CD8-positive, alpha-beta memory T cell (primary cell): ENCODE measurements around the gene DCP1B. TPM values are rescaled to one million over a fixed set of nuclear protein-coding genes. Genes with fewer than 3 reads are reported as not detected.

ENCODE experiments used
- CTCF ChIA-PET: fragments of 350-600 bp; sonication (Branson Sonifier 250); formaldehyde crosslinking; loops from one replicate; lab custom pipeline; 2021; ENCODE audit warnings: antibody characterized with exemption; lab: Charles Lee
- POLR2A ChIA-PET: fragments of 350-600 bp; sonication (Branson Sonifier 250); formaldehyde crosslinking; loops from one replicate; lab custom pipeline; 2021; ENCODE audit warnings: antibody characterized with exemption; lab: Charles Lee
- DNase-seq, 5 donors: peaks; one replicate each; pipeline versions ENCODE4 v3.0.0 to v3.0.0-alpha.2; 2020 to 2022; ENCODE audit warnings: mixed read lengths in 1 of 5
- H3K27ac ChIP-seq: one replicate; pipeline ENCODE4 v1.7.0; 2013; ENCODE audit warnings: low read depth, mild to moderate bottlenecking, low read length, moderate library complexity
- H3K27me3 ChIP-seq: 2 replicates; pipeline ENCODE4 v1.7.0; 2013; ENCODE audit warnings: low read length, mild to moderate bottlenecking; ENCODE audit not compliant: insufficient read depth, poor library complexity, severe bottlenecking
- H3K36me3 ChIP-seq: 2 replicates; pipeline ENCODE4 v1.7.0; 2013; ENCODE audit warnings: mild to moderate bottlenecking, low read length, moderate library complexity; ENCODE audit not compliant: insufficient read depth
- H3K4me1 ChIP-seq: 2 replicates; pipeline ENCODE4 v1.7.0; 2013; ENCODE audit warnings: mild to moderate bottlenecking, low read length, moderate library complexity; ENCODE audit not compliant: insufficient read depth
- H3K4me3 ChIP-seq: 2 replicates; pipeline ENCODE4 v1.7.0; 2013; ENCODE audit warnings: mild to moderate bottlenecking, low read length
- H3K9me3 ChIP-seq: 2 replicates; pipeline ENCODE4 v1.7.0; 2013; ENCODE audit warnings: mild to moderate bottlenecking, low read length
- H3K27ac Mint-ChIP-seq, 8 donors: one replicate each; pipeline ENCODE4 v1.8.0; 2020 to 2021; ENCODE audit warnings: mixed read lengths in 8 of 8, mild to moderate bottlenecking in 6 of 8, inconsistent platforms in 3 of 8, moderate library complexity in 3 of 8
- H3K27me3 Mint-ChIP-seq, 2 donors: one replicate each; pipeline ENCODE4 v1.8.0; 2020 to 2021; ENCODE audit warnings: mixed read lengths in 2 of 2, mild to moderate bottlenecking in 1 of 2, moderate library complexity in 1 of 2
- H3K36me3 Mint-ChIP-seq, 3 donors: one replicate each; pipeline ENCODE4 v1.8.0; 2020 to 2021; ENCODE audit warnings: mixed read lengths in 3 of 3, inconsistent platforms in 1 of 3, mild to moderate bottlenecking in 1 of 3
- H3K4me1 Mint-ChIP-seq, 3 donors: one replicate each; pipeline ENCODE4 v1.8.0; 2020 to 2021; ENCODE audit warnings: mixed read lengths in 3 of 3, inconsistent platforms in 1 of 3, mild to moderate bottlenecking in 1 of 3
- H3K4me3 Mint-ChIP-seq, 7 donors: one replicate each; pipeline ENCODE4 v1.8.0; 2020 to 2021; ENCODE audit warnings: mixed read lengths in 7 of 7, mild to moderate bottlenecking in 6 of 7, moderate library complexity in 4 of 7, inconsistent platforms in 2 of 7
- H3K9me3 Mint-ChIP-seq, 5 donors: one replicate each; pipeline ENCODE4 v1.8.0; 2020 to 2022; ENCODE audit warnings: mixed read lengths in 5 of 5, mild to moderate bottlenecking in 3 of 5, moderate library complexity in 2 of 5, inconsistent platforms in 1 of 5
- polyA plus RNA-seq: library from polyadenylated mRNA; unstranded; fragments of 300-500 nt; fragmentation: Illumina TruSeq; gene quantifications from one replicate; pipeline ENCODE4 v1.2.3, GENCODE V29; 2021
- total RNA-seq, 2 experiments: library from RNA; stranded (reverse); gene quantifications; one replicate each; pipeline ENCODE4 v1.2.3, GENCODE V29; 2021

Gene DCP1B
- total and polyA plus RNA-seq, 3 experiments from 2014 or later = 13.9 to 26.0 (median 16.7) TPM

DNA sequence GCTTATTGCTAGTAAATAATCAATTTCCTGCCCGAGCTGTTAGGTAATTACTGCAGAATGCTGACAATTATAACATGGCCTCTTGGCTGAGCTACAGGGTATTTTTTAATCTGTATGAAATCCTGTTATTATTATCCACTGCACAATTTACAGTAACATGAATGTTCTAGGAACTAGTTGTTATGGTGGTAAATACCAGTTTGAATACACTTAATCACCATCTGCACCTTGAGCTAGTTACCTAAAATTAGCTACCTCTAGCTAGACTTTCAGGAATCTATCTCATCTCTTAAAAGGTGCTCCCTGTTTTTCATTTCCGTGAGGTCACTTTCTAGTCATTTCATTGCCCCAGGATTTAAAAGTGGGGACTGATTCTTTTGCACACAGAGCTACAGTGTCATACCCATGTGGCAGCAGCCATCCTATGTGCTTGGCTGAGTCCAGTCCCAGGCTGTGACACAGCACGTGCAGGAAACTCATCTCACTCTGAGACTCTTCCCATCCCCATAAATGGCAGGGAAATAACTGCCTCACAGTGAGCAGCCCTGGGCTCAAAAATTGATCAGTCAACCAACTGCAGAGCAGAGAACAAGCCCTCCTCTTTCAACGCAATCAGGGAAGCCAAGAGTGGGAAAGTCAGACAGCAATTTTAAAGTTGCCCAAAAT, 37.6 kb downstream of the DCP1B start:
- peaks cover 4 to 61% (median 34%) of the 10 kb centered on the region in 3 donors for H3K36me3 Mint-ChIP-seq
- H3K4me1 Mint-ChIP-seq = peaks cover 6 to 14% (median 7%) of the 10 kb centered on the region in 3 donors
- H3K27me3 ChIP-seq = no peaks in the 10 kb centered on the region
- H3K4me3 ChIP-seq = no peak overlapping the region
- no peaks in the 10 kb centered on the region for H3K9me3 Mint-ChIP-seq
- no peaks in the 10 kb centered on the region for H3K4me1 ChIP-seq
- H3K4me3 Mint-ChIP-seq = no peak overlapping the region
- H3K9me3 ChIP-seq = no peaks in the 10 kb centered on the region
- no peak overlapping the region for H3K27ac Mint-ChIP-seq
- ChIA-PET POLR2A (no interaction called here), CTCF (interaction anchor here (1.6 kb wide), 1 partner anchor 10 kb away, joined by 5 read pairs; no protein-coding TSS in a partner anchor)
- no peak overlapping the region for H3K27ac ChIP-seq
- no peak for DNase-seq
- H3K27me3 Mint-ChIP-seq = no peaks in the 10 kb centered on the region
- H3K36me3 ChIP-seq = peaks cover 9% of the 10 kb centered on the region

DNA sequence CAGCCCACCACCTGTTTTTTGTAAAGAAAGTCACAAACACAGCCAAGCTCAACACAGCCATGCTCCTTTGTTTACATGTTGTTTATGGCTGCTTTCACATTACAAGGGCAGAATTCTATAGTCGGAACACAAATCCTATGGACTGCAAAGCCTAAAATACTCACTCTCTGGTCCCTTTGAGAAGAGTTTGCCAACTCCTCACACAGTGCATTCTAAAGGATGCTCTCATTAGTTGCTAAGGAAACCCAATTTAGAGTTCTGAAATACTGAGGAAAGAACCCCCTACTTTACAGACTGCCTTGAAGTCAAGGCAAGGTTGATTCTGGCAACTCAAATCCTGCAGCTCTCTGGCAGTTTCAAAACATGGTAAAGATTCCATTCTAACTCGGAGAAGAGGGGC, 38.3 kb downstream of the DCP1B start:
- Mint-ChIP-seq H3K27me3 (no peaks in the 10 kb centered on the region), H3K4me1 (peaks cover 5 to 10% (median 6%) of the 10 kb centered on the region in 3 donors), H3K36me3 (peaks cover 10 to 69% (median 36%) of the 10 kb centered on the region in 3 donors), H3K4me3 (no peak overlapping the region), H3K27ac (no peak overlapping the region), H3K9me3 (no peaks in the 10 kb centered on the region)
- Histone ChIP-seq H3K4me3 (no peak overlapping the region), H3K27me3 (no peaks in the 10 kb centered on the region), H3K4me1 (no peaks in the 10 kb centered on the region), H3K27ac (no peak overlapping the region), H3K9me3 (no peaks in the 10 kb centered on the region), H3K36me3 (peaks cover 9% of the 10 kb centered on the region)
- POLR2A ChIA-PET = no interaction called here
- no peak for DNase-seq
- CTCF ChIA-PET = interaction anchor here (1.6 kb wide), 1 partner anchor 9 kb away, joined by 5 read pairs; no protein-coding TSS in a partner anchor

- Mint-ChIP-seq H3K4me3 (no peak overlapping the region), H3K4me1 (peaks cover 6 to 7% (median 6%) of the 10 kb centered on the region in 3 donors), H3K9me3 (no peaks in the 10 kb centered on the region), H3K27ac (peak overlapping the region in 6 of 8 donors; percentile 33 to 83 (median 53)), H3K27me3 (no peaks in the 10 kb centered on the region), H3K36me3 (peaks cover 18 to 78% (median 48%) of the 10 kb centered on the region in 3 donors)
- Histone ChIP-seq H3K9me3 (no peaks in the 10 kb centered on the region), H3K4me1 (no peaks in the 10 kb centered on the region), H3K27ac (no peak overlapping the region), H3K36me3 (peaks cover 9% of the 10 kb centered on the region), H3K4me3 (no peak overlapping the region), H3K27me3 (no peaks in the 10 kb centered on the region)
- ChIA-PET CTCF (interaction anchor here (1.3 kb wide), 1 partner anchor 170 kb away, joined by 3 read pairs; no protein-coding TSS in a partner anchor), POLR2A (no interaction called here)
- DNase-seq = no peak
These were observed 41.9 kb downstream of the DCP1B start for GRCh38 chr12:1962051-1963020.

GRCh38 chr12:1956716-1957115, 47.5 kb downstream of the DCP1B start:
- no peak overlapping the region for H3K4me3 Mint-ChIP-seq
- ChIA-PET POLR2A (no interaction called here), CTCF (interaction anchor here (1.0 to 2.5 kb wide), 3 partner anchors 10 to 165 kb away, joined by 4 to 8 read pairs (median 5); no protein-coding TSS in a partner anchor)
- no peak overlapping the region for H3K27ac ChIP-seq
- H3K27me3 ChIP-seq = no peaks in the 10 kb centered on the region
- H3K4me1 Mint-ChIP-seq = peaks cover 0 to 4% (median 1%) of the 10 kb centered on the region in 3 donors
- H3K36me3 Mint-ChIP-seq = peaks cover 16 to 71% (median 33%) of the 10 kb centered on the region in 3 donors
- no peaks in the 10 kb centered on the region for H3K9me3 ChIP-seq
- peak overlapping the region in 1 of 8 donors; percentile 28 for H3K27ac Mint-ChIP-seq
- H3K4me3 ChIP-seq = no peak overlapping the region
- H3K9me3 Mint-ChIP-seq = no peaks in the 10 kb centered on the region
- peaks cover 15% of the 10 kb centered on the region for H3K36me3 ChIP-seq
- DNase-seq = no peak
- no peaks in the 10 kb centered on the region for H3K4me1 ChIP-seq
- no peaks in the 10 kb centered on the region for H3K27me3 Mint-ChIP-seq

GRCh38 chr12:1949771-1950470, 54.3 kb downstream of the DCP1B start:
- Mint-ChIP-seq H3K27me3 (peaks cover 0 to 1% of the 10 kb centered on the region in 2 donors), H3K4me3 (no peak overlapping the region), H3K27ac (peak overlapping the region in 2 of 8 donors; percentile 64 to 66), H3K4me1 (peaks cover 0 to 2% (median 0%) of the 10 kb centered on the region in 3 donors), H3K36me3 (peaks cover 27 to 95% (median 30%) of the 10 kb centered on the region in 3 donors), H3K9me3 (no peaks in the 10 kb centered on the region)
- ChIA-PET POLR2A (interaction anchor here (0.8 kb wide), 1 partner anchor 44 kb away, joined by 3 read pairs; no protein-coding TSS in a partner anchor), CTCF (interaction anchor here (1.0 to 3.0 kb wide), 3 partner anchors 10 to 159 kb away, joined by 3 to 29 read pairs (median 5); no protein-coding TSS in a partner anchor)
- H3K27me3 ChIP-seq = no peaks in the 10 kb centered on the region
- no peaks in the 10 kb centered on the region for H3K9me3 ChIP-seq
- no peak overlapping the region for H3K27ac ChIP-seq
- H3K4me1 ChIP-seq = no peaks in the 10 kb centered on the region
- H3K36me3 ChIP-seq = peaks cover 39% of the 10 kb centered on the region
- H3K4me3 ChIP-seq = no peak overlapping the region
- DNase-seq = no peak

- ChIA-PET CTCF (interaction anchor here (1.0 to 3.0 kb wide), 4 partner anchors 9 to 158 kb away, joined by 3 to 29 read pairs (median 4); no protein-coding TSS in a partner anchor), POLR2A (interaction anchor here (0.8 kb wide), 1 partner anchor 45 kb away, joined by 3 read pairs; no protein-coding TSS in a partner anchor)
- peaks cover 39% of the 10 kb centered on the region for H3K36me3 ChIP-seq
- no peak overlapping the region for H3K4me3 ChIP-seq
- Mint-ChIP-seq H3K27ac (peak overlapping the region in 2 of 8 donors; percentile 12 to 75), H3K9me3 (no peaks in the 10 kb centered on the region), H3K27me3 (peaks cover 0 to 1% of the 10 kb centered on the region in 2 donors), H3K36me3 (peaks cover 28 to 98% (median 30%) of the 10 kb centered on the region in 3 donors), H3K4me3 (no peak overlapping the region), H3K4me1 (peaks cover 0 to 2% (median 0%) of the 10 kb centered on the region in 3 donors)
- no peaks in the 10 kb centered on the region for H3K27me3 ChIP-seq
- H3K9me3 ChIP-seq = no peaks in the 10 kb centered on the region
- no peak overlapping the region for H3K27ac ChIP-seq
- DNase-seq = no peak
- no peaks in the 10 kb centered on the region for H3K4me1 ChIP-seq
These were observed 55.4 kb downstream of the DCP1B start for GRCh38 chr12:1948883-1949282.

- no peak for DNase-seq
- Mint-ChIP-seq H3K4me3 (no peak overlapping the region), H3K27me3 (peaks cover 0 to 1% of the 10 kb centered on the region in 2 donors), H3K36me3 (peaks cover 28 to 98% (median 33%) of the 10 kb centered on the region in 3 donors), H3K9me3 (no peaks in the 10 kb centered on the region), H3K4me1 (peaks cover 0 to 5% (median 2%) of the 10 kb centered on the region in 3 donors), H3K27ac (peak overlapping the region in 5 of 8 donors; percentile 10 to 77 (median 52))
- H3K27ac ChIP-seq = no peak overlapping the region
- no peaks in the 10 kb centered on the region for H3K4me1 ChIP-seq
- ChIA-PET POLR2A (no interaction called here), CTCF (no interaction called here)
- H3K36me3 ChIP-seq = peaks cover 26% of the 10 kb centered on the region
- no peaks in the 10 kb centered on the region for H3K9me3 ChIP-seq
- H3K4me3 ChIP-seq = no peak overlapping the region
- H3K27me3 ChIP-seq = no peaks in the 10 kb centered on the region
These were observed 57.2 kb downstream of the DCP1B start for GRCh38 chr12:1947081-1947480.
